Measurements from ENCODE around the gene PTH2.

PTH2 gene

DNA sequence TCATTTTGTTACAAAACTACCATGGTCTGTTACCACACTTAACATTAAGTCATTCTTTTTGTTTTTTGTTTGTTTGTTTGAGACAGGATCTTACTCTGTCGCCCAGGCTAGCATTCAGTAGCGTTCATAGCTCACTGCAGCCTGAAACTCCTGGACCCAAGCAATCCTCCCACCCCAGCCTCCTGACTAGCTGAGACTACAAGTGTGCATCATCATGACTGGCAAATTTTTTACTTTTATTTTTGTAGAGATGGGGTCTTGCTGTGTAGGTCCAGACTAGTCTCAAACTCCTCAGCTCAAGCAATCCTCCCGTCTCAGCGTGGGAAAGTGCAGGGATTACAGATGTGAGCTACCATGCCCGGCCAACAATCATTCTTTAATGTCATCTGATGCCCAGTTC is 33.1 kb upstream of the PTH2 start:
- TF ChIP-seq, protein P1, sequence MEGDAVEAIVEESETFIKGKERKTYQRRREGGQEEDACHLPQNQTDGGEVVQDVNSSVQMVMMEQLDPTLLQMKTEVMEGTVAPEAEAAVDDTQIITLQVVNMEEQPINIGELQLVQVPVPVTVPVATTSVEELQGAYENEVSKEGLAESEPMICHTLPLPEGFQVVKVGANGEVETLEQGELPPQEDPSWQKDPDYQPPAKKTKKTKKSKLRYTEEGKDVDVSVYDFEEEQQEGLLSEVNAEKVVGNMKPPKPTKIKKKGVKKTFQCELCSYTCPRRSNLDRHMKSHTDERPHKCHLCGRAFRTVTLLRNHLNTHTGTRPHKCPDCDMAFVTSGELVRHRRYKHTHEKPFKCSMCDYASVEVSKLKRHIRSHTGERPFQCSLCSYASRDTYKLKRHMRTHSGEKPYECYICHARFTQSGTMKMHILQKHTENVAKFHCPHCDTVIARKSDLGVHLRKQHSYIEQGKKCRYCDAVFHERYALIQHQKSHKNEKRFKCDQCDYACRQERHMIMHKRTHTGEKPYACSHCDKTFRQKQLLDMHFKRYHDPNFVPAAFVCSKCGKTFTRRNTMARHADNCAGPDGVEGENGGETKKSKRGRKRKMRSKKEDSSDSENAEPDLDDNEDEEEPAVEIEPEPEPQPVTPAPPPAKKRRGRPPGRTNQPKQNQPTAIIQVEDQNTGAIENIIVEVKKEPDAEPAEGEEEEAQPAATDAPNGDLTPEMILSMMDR (IDR thresholded peaks at IDR 0.05; ENCODE audit: low read depth, low read length, missing control alignments), result no peak
- no peak overlapping the region for H3K4me3 ChIP-seq (replicated peaks; ENCODE audit: low read depth, low read length)

DNA sequence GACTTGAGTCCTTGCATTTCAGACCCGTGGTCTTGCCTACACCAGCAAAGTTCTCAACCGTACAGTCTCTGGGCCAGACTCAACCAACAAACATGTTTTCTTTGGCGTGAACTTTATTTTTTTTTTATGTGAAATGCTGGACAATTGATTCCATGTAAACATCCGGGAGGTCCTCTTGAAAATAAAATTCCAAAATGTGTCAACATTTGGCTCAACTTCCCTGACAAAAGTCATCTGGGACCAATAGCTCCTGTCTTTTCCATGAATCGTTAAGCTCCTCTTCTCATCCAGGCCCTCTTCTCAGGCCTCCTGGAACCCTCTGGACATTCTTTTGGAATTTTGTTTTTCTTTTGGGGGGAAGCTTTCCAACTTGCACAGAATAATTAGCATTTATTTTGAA is 32.5 kb upstream of the PTH2 start:
- no peak overlapping the region for H3K4me3 ChIP-seq (replicated peaks; ENCODE audit: low read depth, low read length)
- TF ChIP-seq, protein P1 (IDR thresholded peaks at IDR 0.05; ENCODE audit: low read depth, low read length, missing control alignments), result no peak

More for the DNA sequence above, 33.1 kb upstream of the PTH2 start:
- DNase-seq (ENCODE audit: extremely low read depth, low read depth), result no peak

DNA sequence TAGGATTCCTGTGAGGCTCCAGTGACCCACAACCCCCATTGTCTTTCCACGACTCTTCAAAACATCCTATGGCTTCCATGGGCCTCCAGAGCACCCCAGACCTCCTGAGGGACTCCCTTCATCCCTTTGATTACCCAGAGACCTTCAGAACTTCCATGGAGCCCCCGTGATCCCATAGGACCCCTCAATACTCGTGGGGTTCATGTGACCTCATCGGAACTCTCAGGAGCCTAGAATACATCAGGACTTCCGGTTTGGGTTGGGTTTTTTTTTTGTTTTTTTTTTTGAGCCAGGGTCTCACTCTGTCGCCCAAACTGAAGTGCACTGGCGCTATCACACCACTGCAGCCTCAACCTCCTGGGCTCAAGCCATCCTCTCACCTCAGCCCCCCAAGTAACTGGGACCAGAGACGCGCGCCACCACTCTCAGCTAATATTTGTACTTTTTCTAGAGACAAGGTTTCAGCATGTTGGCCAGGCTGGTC is 30.6 kb upstream of the PTH2 start:
- peak overlapping the region; percentile 62 for H3K4me3 ChIP-seq (replicated peaks; ENCODE audit: low read depth, low read length)
- DNase-seq (ENCODE audit: extremely low read depth, low read depth), result no peak
- TF ChIP-seq, protein P1 (IDR thresholded peaks at IDR 0.05; ENCODE audit: low read depth, low read length, missing control alignments), result no peak

More for the DNA sequence above, 32.5 kb upstream of the PTH2 start:
- DNase-seq (ENCODE audit: extremely low read depth, low read depth), result no peak

DNA sequence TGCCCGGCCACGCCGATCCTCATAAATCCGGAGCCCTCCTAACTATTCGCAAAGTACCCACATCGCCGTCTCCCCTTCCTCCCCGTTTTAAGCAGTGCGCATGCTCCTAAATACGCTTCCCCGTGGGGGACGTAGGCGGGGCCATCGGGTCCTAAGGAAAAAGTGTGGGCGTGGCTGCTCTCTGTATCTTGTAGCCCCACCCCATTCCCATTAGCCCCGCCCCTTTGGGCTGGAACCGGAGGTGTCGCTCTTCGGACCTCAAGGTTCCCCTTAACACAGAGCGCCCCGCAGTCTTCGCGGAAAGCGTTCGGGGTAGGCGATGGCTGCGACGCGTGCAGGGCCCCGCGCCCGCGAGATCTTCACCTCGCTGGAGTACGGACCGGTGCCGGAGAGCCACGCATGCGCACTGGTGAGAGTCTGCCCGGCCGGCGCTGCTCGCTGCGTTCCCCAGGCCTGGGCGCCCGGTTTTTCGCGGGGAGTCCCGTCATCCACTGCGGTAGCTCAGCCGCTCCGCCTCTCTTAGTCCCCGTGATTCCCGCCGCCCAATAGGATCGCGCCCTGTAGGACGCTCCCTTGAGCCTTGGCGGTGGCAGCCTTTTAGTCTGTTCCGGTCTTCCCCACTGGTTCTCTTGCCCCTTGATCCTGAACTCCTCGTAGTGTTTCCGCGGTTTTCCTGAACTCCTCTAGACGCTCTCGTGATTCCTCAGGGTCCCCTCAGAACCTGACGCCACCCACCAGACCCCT is 29.9 kb upstream of the PTH2 start, which contains the start of gene ALDH16A1:
Gene ALDH16A1, plus strand, starts transcription at position 213 of the 744 bp plus-strand sequence. Its CDS starts 107 bp downstream, at position 320.
- DNase-seq (ENCODE audit: extremely low read depth, low read depth), result peak; percentile 93
- TF ChIP-seq, protein P1 (IDR thresholded peaks at IDR 0.05; ENCODE audit: low read depth, low read length, missing control alignments), result no peak
- peak within 1 kb of the TSS; percentile 62 for H3K4me3 ChIP-seq (replicated peaks; ENCODE audit: low read depth, low read length)

DNA sequence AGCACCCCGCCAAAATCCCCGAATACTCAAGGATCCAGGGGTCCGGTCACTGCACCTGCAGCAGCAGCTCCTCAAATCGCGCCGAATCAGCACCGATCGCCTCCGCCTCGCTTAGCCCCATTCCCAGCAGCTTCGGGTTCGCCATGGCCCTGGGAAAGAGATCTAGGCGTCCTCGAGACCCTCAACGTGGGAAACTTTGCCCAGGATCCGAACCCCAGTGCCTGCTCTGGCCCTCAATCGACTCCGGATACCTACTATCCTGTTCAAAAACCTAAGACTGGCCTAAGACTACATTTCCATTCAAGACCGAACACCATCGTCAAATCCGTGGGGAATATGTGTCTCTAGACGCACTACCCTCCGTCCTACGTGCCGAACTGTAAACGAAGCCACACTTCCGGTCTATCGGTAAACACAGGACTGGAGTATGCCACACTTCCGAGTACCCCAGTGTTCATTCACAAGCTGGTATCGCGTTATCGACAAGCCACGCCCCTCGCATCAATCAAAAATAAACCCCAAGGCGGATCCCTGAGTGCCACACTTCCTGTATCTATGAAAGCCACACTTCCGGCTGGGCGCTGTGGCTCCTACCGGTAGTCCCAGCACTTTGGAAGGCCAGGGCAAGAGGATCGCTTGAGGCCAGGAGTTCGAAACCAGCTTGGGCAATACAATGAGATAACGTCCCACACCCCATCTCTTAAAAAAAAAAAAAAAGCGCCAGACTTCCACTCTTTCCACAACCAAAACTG is 28.4 kb upstream of the PTH2 start, which contains the start of gene PIH1D1:
Gene PIH1D1, minus strand, starts transcription at position 385 of the 752 bp plus-strand sequence. Its CDS starts 240 bp downstream, at position 145.
- H3K4me3 ChIP-seq (replicated peaks; ENCODE audit: low read depth, low read length), result peak within 1 kb of the TSS; percentile 95
- TF ChIP-seq, protein P1 (IDR thresholded peaks at IDR 0.05; ENCODE audit: low read depth, low read length, missing control alignments), result no peak
- peak; percentile 100 for DNase-seq (ENCODE audit: extremely low read depth, low read depth)

DNA sequence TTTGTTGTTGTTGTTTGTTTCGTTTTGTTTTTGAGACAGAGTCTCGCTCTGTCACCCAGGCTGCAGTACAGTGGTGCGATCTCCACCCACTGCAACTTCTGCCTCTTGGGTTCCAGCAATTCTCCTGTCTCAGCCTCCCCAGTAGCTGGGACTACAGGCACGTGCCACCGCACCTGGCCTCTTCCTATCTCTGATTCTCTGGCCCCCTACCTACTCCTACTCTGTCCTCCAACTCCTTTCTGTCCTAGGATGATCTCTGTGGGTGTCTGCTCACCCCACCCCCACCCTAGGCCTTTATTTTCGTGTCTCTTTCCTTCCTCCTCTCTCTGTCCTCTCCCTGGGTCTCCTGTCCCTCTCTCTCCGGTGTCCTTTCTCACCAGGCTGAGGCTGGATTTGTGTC is 27.2 kb upstream of the PTH2 start:
- TF ChIP-seq, protein P1 (IDR thresholded peaks at IDR 0.05; ENCODE audit: low read depth, low read length, missing control alignments), result no peak
- peak overlapping the region; percentile 95 for H3K4me3 ChIP-seq (replicated peaks; ENCODE audit: low read depth, low read length)
- no peak for DNase-seq (ENCODE audit: extremely low read depth, low read depth)

Measured in HFF-Myc (cell line).